Measurements from ENCODE around the gene MICAL3.
"Not testable (repeated sequence)": the region's sequence is repeated elsewhere in the genome, so short reads cannot be mapped to it uniquely, and the experiment has no call there.

The MICAL3 gene

DNA sequence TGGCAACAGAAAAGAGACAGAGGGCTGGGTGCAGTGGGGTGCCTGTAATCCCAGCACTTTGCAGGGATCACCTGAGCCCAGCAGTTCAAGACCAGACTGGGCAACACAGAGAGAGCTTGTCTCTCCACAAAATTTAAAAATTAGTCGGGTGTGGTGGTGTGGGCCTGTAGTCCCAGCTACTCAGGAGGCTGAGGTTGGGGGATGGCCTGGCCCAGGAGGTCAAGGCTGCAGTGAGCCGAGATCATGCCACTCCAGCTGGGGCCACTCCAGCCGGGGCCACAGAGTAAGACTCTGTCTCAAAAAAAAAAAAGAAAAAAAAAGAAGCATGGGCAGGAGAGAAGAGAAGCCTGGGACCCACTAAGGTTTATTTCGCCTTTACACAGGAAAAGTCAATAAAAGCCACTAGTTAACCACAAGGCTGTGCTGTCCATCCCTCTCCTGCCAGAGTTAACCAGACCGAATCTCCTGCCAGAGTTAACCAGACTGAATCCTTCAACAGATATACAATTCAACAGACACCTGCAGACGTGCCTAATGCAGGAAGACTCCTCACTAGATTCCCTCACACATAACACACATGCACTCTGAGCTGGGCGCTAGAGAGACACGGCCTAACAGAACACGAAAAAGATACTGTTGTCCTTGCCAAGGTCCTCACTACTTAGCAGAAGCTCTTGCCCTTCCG is 29.8 kb downstream of the MICAL3 start:
- DNase-seq, result no peak

DNA sequence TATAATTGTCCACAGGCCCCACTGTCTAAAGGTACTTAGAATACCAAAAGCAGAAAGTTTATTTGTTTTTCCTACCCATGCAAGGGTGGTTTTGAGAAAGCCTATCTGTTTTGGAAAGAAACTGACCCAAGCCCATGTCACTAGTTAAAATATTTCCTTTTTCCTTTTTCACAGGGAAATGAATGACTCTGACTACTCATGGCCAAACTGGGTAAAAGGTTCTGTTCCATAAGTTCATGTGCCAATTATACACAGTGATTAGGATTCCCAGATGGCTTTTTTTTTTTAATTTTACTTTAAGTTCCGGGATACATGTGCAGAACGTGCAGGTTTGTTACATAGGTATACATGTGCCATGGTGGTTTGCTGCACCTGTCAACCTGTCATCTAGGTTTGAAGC is 31.4 kb downstream of the MICAL3 start:
- DNase-seq, result not testable (repeated sequence)

DNA sequence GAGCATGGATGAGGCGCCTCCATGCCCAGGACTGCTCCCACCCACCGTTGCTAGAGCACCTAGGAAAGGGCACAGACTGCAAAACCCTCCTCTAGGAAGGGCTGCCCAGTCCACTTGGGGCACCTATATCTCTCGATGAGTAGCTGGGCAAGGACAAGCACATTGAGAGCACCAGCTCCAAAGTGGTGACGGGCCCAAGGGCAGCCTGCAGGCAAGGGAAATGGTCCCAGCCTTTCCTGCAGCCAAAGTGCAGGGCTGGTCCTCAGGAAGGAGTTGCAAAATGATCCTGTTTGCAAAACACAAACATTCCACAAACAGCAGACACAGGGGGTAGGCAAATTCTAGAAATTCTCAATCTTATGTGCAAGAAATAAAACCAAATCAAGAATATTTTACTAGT is 32.4 kb downstream of the MICAL3 start:
- DNase-seq, result not testable (repeated sequence)

DNA sequence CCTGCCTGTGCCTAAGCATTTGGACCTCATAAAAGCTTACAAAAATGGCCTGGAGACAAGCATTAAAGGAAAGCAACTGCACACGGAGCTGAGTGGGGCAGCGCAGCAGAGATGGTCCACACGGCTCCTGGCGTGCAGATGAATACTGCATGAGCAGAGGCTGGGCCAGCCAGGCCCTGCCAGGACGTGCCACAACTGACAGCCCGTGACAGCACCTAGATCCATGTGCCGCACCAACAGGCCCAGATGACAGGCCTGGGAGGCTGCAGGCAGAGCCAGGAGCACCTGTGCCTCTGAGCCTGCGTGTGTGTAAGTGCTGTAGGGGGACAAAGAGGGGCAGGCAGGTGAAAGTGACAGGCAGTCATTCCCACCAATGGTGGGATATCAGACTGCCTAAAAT is 33.4 kb downstream of the MICAL3 start:
- DNase-seq, result no peak

DNA sequence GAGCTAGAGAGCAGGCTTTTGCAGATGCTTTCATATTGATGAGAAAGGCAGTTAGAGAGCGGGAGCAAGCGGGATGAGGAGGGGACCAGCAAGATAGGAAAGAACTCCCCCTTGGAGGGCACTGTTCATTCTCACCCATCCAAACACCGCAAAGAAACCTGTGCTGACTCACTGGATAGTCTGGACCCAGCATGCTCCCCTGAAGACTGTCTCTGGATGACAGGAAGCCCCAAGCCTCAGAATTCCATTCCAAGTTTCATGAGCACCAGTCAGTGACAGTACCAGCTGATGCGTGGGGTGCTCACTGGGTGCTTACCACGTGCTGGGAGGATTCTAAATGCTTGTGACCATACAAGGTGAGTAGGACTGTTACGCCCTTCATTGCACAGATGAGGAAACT is 34.2 kb downstream of the MICAL3 start:
- DNase-seq, result no peak

DNA sequence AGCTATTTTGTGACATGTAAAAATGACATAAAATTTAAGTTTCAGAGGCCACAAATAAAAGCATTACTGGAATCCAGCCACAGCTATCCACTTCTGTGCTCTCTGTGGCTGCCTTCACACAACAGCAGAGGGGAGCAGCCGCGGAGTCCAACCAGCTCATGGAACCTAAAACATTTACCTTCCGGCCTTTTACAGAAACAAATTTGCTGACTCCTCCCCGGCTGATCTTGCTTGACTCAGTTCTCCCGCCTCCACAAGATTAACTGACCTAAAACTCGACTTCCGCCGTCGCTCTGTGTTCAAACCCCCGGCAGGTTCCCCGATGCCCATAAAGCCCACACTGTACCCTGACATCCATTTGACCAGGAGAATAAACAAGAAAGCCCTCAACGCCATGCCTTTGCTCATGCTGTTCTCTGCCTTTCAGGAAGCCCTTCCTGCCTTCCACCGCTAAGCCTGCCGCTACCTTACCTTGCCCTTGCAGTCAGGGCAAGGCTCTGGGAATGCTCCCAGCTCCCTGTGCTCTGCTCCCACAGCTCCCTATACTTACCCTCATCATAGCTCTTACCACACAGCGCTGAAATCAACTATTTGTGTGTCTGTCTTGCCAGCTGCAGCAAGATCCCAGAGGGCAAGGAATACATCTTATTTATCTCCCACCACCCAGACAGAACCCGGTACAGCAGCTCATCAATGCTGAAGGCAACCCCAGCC is 35.4 kb downstream of the MICAL3 start:
- DNase-seq, result no peak

DNA sequence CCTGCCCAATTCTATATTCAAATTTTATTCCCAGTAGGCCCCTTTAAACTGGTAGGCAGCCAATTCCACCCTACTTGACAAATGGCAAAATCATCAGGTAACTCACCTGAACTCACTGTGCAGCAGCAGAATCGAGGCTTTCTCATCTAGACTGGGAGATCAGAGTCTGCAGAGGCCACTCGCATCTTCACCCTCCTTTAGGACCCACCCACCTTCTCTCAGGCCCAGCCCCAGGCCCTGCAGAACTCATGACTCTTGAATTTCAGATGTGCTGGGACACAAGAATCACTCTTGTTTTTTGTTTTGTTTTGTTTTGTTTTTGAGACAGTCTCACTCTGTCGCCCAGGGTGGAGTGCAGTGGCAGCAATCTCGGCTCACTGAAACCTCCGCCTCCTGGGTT is 38.8 kb downstream of the MICAL3 start:
- DNase-seq, result no peak

DNA sequence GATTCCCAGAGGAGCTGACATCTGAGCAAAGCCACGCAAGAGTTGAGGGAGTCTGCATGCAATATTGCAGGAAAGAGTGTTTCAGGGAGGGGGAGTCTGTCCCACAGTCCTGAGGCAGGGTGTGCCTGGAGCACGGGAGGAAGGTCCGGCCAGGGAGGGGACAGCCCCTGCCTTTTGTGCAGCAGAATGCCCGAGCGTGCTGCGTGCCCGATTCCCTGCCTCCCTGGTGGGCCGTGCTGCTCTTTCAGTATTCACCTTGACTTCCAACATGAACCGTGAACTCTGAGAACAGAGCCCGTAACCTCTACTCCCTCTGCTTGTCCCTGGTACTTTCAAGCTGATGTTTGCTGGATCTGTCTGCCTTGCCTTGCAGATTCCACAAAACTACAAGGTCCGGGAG is 39.3 kb downstream of the MICAL3 start:
- DNase-seq, result not testable (repeated sequence)

DNA sequence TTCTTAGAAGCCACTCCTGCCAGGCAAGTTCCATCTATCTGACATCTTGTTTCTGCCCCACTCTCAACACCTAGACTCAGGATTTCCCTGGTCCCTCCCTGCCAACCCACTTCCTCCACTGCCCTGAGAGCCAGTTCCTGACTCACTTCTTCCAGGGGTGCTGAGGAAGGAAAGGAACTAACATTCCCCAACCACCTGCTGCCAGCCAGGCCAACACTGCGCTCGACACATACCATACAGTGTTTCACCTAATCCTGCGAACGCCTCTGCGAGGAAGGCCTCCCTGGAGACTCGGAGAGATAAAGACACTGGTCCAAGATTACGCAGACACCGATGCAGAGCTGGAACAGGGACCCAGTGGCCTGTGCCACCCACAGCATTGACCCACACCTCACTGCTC is 40.2 kb downstream of the MICAL3 start:
- DNase-seq, result no peak

DNA sequence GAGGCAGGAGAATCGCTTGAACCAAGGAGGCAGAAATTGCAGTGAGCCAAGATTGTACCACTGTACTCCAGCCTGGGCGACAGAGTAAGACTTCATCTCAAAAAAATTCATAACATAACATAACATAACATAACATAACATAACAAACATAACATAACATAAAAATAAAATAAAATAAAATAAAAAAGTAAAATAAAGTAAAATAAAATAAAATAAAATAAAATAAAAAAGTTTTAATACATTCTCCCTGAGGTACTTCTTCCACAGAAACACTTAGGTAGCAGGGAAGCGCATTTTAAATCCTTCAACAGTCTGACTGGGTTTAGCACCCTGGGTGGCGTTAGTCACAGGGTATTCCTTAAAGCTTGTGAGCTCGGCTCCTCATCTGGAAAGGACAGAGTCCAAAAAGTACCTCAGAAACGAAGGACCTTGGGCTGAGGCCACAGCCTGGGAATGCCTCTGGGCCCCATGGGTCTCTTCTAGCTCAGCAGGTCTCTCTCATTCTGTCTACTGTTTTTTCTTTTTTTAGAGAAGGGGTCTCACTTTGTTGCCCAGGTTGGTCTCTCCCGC is 41.7 kb downstream of the MICAL3 start:
- no peak for DNase-seq

DNA sequence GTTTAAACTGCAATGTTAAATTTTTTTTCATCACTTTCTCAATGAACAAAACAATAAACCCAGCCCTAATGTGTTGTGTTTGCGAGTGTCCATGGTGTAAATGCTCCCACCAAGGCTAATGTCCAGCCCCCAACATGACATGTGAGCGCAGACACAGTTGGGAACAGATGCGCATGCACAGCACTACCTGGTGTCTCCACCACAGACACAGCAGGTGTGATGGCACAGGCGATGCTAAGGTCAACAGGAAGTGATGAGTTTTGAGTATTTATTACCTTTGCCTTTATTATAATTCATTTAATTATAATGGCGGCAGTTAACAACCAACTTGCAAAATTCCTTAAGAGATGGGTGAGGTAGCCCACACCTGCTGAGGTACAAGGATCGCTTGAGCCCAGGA is 42.9 kb downstream of the MICAL3 start:
- DNase-seq, result no peak

DNA sequence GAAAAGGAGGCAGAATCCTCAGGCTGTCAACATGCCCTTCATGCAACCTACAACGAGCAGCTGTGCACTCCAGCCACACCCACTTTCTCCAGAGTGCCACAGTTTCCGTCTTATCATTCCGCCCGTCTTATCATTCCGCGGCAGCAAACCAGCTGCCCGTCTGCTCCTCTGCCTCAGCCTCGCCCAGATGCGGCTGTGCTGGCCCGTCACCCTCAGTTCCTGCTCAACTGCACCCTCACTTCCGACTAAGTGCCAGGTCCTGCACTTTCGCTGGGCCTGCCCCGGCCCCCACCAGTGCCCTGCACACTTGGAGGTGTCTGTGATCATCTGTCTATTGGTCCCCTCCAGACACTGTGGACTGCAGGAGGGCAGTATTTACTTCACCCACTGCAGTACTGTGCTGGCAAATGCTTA is 43.7 kb downstream of the MICAL3 start:
- peak; percentile 57 for DNase-seq

DNA sequence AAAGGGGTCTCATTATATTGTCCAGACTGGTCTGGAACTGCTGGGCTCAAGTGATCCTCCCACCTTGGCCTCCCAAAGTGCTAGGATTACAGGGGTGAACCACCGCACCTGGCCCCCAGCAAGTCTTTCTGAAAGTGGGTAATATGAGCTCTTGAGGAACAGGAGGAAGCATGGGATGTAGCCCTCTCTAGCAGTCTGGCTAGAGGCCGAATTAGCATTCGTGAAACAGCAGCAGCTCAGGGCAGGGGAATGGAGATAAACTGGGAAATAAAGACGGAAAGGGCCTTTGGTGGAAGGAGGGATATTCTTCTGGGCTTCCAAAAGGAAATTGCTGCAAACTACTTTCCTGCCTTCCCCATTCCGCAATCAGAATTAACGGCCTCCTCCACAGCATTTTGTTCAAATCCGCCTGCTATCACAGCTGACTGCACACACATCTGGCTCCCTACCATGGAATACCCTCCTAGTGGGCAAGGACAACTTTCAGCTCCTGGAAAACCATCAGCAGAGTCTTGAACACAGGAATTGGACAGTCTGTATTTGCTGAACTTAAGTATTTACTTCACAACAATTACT is 44.3 kb downstream of the MICAL3 start:
- DNase-seq, result no peak

DNA sequence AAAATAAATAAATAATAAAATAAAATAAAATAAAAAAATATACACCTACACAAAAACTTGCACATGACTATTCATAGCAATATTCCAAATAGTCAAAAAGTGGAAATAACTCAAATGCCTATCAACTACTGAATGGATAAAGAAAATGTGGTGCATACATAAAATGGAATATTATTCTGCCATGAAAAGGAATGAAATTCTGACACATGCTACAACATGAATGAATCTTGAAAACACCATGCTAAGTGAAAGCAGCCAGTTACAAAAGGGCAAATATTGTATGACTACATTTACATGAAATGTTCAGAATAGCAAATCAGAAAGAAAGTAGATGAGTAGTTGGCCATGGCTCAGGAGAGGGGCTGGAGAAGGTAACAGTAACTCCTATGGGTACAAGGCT is 46.3 kb downstream of the MICAL3 start:
- DNase-seq, result no peak

DNA sequence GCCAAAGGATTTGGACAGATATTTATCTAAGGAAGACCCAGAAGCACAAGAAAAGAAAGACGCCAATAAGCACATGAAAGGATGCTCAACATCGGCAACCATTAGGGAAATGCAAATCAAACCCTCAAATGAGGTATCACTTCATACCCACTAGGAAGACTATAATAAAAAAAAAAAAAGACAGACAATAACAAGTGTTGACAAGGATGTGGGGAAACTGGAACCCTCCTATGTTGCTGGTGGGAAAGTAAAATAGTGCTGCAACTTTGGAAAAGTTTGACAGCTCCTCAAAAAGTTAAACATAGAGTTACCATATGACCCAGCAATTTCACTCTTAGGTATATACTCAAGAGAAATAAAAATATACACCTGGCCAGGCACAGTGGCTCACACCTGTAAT is 47.0 kb downstream of the MICAL3 start:
- no peak for DNase-seq

DNA sequence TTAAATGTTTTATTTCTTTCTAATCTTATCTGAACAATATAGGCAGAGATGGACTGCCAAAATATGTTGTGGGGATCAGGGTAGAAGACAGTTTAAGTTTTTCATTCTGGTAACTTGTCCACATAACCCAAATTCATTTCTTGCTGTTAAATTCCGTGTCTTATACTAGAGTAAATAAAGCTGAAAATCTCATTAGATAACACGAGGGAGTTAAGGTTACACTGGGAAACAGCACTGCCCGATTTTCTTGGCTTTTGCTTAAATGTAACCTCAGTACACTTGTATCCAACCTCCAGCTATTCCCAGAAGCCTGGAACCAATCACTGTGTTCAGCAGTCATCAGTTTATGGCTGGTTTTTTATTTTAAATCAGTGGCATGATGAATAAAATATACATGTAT is 48.2 kb downstream of the MICAL3 start:
- DNase-seq, result no peak

DNA sequence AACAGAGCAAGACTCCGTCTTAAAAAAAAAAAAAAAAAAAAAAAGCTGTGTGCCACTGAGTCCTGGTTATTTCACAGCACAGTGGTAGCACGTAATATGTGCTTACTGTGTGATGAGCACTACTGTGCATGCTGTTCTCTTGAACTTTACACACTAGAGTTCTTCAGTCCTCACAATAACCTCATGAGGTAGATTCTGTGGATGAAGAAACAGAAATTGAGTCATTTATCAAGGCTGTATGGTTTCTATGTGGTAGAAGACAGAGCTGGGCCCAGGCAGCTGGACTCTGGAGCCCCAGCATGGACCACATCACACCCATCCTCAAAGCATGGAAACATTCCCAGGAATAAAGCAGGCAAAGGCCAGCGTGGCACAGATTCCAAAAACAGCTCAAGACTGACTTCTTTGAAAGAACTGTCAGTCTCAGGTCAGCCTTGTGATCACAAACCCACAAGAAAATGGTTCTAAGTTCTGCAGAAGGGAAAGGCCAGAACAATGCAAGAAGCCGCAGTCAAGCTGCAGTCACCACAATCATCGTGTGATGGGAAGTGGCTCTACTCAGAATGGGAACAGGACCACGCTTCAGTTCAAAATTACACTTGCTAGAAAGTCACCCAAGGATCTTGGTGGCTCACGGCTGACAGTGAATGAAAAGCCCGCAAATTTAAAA is 49.5 kb downstream of the MICAL3 start:
- DNase-seq, result no peak

DNA sequence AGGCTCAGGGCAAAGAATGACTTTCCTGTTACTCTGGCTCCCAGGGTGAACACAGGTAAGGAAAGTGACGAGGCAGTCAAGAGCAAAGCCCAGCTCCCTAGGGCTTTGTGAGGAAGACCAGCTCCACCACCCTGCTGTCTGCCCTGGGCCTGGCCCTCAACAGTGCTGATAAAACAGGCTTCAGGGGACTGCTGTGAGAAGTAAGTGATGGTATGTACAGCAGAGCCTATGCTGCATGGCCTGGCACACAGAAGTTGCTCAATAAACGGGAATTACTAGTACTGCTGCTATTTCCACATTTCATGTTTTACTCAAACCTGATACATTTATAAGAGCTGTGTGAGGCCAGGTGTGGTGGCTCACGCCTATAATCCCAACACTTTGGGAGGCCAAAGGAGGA is 50.3 kb downstream of the MICAL3 start:
- no peak for DNase-seq

DNA sequence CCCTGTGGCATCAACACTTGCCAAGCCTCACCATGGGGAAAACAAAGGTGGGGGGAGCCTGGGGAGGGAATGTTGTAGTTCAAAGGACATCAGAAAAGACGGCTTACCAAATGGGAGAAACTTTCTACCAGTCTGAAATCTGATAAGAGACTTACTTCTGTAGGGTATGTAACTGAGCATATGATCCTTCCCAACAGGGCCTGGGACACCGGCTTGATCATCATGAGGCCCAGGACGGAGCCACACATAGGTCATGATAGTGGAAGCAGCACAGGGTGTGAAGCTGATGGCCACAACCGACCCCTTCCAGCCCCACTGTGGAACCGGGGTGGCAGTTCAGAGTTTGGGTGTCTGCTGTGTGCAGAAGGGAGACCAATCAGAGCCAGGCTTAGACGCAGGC is 51.1 kb downstream of the MICAL3 start:
- no peak for DNase-seq

DNA sequence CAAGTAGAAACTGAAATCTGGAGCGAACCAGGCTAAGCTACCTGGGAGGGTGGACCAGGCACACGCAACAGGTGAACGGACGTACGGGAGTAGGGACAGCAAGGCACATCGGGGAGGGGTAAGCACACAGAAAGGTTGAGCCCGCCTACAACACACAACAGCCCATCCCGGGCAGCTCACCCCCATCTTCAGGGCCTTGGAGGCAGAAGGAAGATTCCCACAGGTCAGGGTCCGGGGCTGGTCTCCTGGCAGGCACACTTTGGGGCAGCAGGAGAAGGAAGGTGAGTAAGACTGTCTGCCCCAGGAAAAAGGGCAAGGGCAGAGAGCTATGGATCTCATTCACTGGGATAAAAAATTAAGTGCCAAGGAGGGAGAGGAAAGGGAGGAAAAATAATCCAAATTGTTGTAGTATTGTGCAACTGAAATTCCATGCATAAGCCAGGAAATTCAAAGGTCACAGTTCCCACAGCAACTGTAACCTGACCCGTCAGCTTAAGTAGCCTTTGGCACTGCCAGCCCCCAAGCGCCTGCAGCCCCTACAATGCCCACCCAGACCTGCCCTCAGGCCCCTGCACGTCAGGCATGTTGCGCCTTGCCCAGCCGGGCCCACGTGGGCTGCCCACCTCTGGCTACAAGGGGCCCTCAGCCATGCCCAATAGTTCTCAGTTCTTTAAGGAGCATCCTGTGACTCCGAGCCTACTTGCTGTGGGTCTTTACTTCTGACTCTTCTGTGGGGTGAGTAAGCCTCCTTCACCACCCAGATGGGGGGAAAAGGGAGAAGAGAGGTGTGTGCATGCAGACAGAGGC is 51.8 kb downstream of the MICAL3 start:
- no peak for DNase-seq

DNA sequence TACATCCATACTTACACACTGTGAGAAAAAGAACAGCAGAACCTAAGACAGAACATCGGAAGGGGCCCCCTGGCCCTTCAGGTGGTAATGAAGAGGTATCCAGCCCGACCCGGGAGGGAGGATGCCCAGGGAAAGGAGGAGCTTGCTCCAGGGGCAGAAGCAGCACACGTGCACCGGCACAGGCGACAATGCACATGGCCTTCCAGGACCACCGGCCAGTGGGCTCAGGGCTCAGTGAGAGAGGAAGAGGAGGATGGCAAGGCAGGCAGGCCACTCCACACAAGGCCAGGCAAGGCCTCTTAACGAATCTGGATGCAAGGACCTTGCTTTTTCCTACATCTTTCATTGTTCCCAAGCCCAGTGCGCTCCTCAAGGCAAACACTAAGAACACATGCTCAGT is 52.6 kb downstream of the MICAL3 start:
- no peak for DNase-seq

DNA sequence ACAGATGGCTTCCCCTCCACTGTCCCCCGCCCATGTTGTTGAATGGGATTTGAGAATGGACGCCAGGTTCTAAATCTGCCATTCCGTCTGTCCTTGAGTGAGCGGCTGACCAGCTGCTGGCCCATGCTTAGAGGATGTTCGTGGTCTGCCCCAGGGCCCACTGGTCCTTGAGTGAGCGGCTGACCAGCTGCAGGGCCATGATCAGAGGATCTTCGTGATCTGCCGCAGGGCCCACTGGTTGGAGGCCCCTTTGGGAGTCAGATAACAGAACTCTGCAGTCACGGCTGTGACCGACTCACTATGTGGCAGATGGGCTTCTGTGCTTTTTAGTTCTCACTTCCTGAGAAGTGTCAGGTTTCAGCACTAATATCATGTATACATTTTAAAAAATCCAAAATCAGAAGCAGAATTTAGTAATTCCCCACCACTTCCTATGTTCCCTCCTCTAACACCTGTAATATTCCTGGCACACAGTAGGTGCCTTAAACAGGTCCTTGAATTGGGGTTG is 54.1 kb downstream of the MICAL3 start:
- DNase-seq, result no peak

Measured in CD4-positive, alpha-beta T cell treated with Interleukin-6 for 4 hours (primary cell).